ENCODE measurements around the gene SMYD2.

SMYD2 gene

GRCh38 chr1:214255509-214255908 lies 25.4 kb upstream of the SMYD2 start:
- H3K4me1 ChIP-seq (ENCODE audit: insufficient read depth, low read length) = no peaks in the 10 kb centered on the region
- H3K27ac ChIP-seq (ENCODE audit: low read length) = no peak overlapping the region
- no peaks in the 10 kb centered on the region for H3K9me3 ChIP-seq (ENCODE audit: insufficient read depth, low read depth, low read length)
- no peaks in the 10 kb centered on the region for H3K36me3 ChIP-seq (ENCODE audit: insufficient read depth, low read depth, low read length)
- no peak overlapping the region for H3K4me3 ChIP-seq (ENCODE audit: low read length)
- H3K27me3 ChIP-seq (ENCODE audit: insufficient read depth, low read length) = no peaks in the 10 kb centered on the region
- no peak overlapping the region for H3K9ac ChIP-seq (ENCODE audit: low read depth, low read length)

- H3K4me3 ChIP-seq (ENCODE audit: low read length) = no peak overlapping the region
- no peak overlapping the region for H3K9ac ChIP-seq (ENCODE audit: low read depth, low read length)
- H3K9me3 ChIP-seq (ENCODE audit: insufficient read depth, low read depth, low read length) = no peaks in the 10 kb centered on the region
- no peak overlapping the region for H3K27ac ChIP-seq (ENCODE audit: low read length)
- H3K27me3 ChIP-seq (ENCODE audit: insufficient read depth, low read length) = no peaks in the 10 kb centered on the region
- H3K4me1 ChIP-seq (ENCODE audit: insufficient read depth, low read length) = peaks cover 5% of the 10 kb centered on the region; the same call in 1 of the 2 replicates
- no peaks in the 10 kb centered on the region for H3K36me3 ChIP-seq (ENCODE audit: insufficient read depth, low read depth, low read length)
Measured at GRCh38 chr1:214259353-214259977, 21.5 kb upstream of the SMYD2 start.

GRCh38 chr1:214260561-214261205 lies 20.3 kb upstream of the SMYD2 start:
- Histone ChIP-seq H3K4me3 (ENCODE audit: low read length) (no peak overlapping the region), H3K36me3 (ENCODE audit: insufficient read depth, low read depth, low read length) (no peaks in the 10 kb centered on the region), H3K27me3 (ENCODE audit: insufficient read depth, low read length) (no peaks in the 10 kb centered on the region), H3K9ac (ENCODE audit: low read depth, low read length) (no peak overlapping the region), H3K9me3 (ENCODE audit: insufficient read depth, low read depth, low read length) (no peaks in the 10 kb centered on the region), H3K4me1 (ENCODE audit: insufficient read depth, low read length) (peaks cover 5% of the 10 kb centered on the region; the same call in 1 of the 2 replicates), H3K27ac (ENCODE audit: low read length) (no peak overlapping the region)

- Histone ChIP-seq H3K36me3 (ENCODE audit: insufficient read depth, low read depth, low read length) (no peaks in the 10 kb centered on the region), H3K27me3 (ENCODE audit: insufficient read depth, low read length) (no peaks in the 10 kb centered on the region), H3K9me3 (ENCODE audit: insufficient read depth, low read depth, low read length) (no peaks in the 10 kb centered on the region), H3K4me1 (ENCODE audit: insufficient read depth, low read length) (peaks cover 5% of the 10 kb centered on the region; the same call in 1 of the 2 replicates), H3K27ac (ENCODE audit: low read length) (no peak overlapping the region), H3K9ac (ENCODE audit: low read depth, low read length) (no peak overlapping the region), H3K4me3 (ENCODE audit: low read length) (no peak overlapping the region)
Measured at GRCh38 chr1:214261206-214262123, 19.5 kb upstream of the SMYD2 start.

- no peaks in the 10 kb centered on the region for H3K9me3 ChIP-seq (ENCODE audit: insufficient read depth, low read depth, low read length)
- no peak overlapping the region for H3K4me3 ChIP-seq (ENCODE audit: low read length)
- H3K27ac ChIP-seq (ENCODE audit: low read length) = no peak overlapping the region
- no peak overlapping the region for H3K9ac ChIP-seq (ENCODE audit: low read depth, low read length)
- H3K27me3 ChIP-seq (ENCODE audit: insufficient read depth, low read length) = no peaks in the 10 kb centered on the region
- H3K4me1 ChIP-seq (ENCODE audit: insufficient read depth, low read length) = peaks cover 5% of the 10 kb centered on the region; the same call in 1 of the 2 replicates
- H3K36me3 ChIP-seq (ENCODE audit: insufficient read depth, low read depth, low read length) = no peaks in the 10 kb centered on the region
Measured at GRCh38 chr1:214264196-214264595, 16.8 kb upstream of the SMYD2 start.

- no peak overlapping the region for H3K27ac ChIP-seq (ENCODE audit: low read length)
- no peak overlapping the region for H3K9ac ChIP-seq (ENCODE audit: low read depth, low read length)
- no peaks in the 10 kb centered on the region for H3K27me3 ChIP-seq (ENCODE audit: insufficient read depth, low read length)
- H3K9me3 ChIP-seq (ENCODE audit: insufficient read depth, low read depth, low read length) = no peaks in the 10 kb centered on the region
- peaks cover 5% of the 10 kb centered on the region; the same call in 1 of the 2 replicates for H3K4me1 ChIP-seq (ENCODE audit: insufficient read depth, low read length)
- no peak overlapping the region for H3K4me3 ChIP-seq (ENCODE audit: low read length)
- H3K36me3 ChIP-seq (ENCODE audit: insufficient read depth, low read depth, low read length) = no peaks in the 10 kb centered on the region
Measured at GRCh38 chr1:214264976-214265375, 16.0 kb upstream of the SMYD2 start.

GRCh38 chr1:214270097-214270650 lies 10.8 kb upstream of the SMYD2 start:
- Histone ChIP-seq H3K4me3 (ENCODE audit: low read length) (no peak overlapping the region), H3K36me3 (ENCODE audit: insufficient read depth, low read depth, low read length) (no peaks in the 10 kb centered on the region), H3K9me3 (ENCODE audit: insufficient read depth, low read depth, low read length) (no peaks in the 10 kb centered on the region), H3K9ac (ENCODE audit: low read depth, low read length) (no peak overlapping the region), H3K27ac (ENCODE audit: low read length) (no peak overlapping the region), H3K27me3 (ENCODE audit: insufficient read depth, low read length) (no peaks in the 10 kb centered on the region), H3K4me1 (ENCODE audit: insufficient read depth, low read length) (no peaks in the 10 kb centered on the region)

GRCh38 chr1:214271174-214271858 lies 9.6 kb upstream of the SMYD2 start:
- Histone ChIP-seq H3K9ac (ENCODE audit: low read depth, low read length) (no peak overlapping the region), H3K36me3 (ENCODE audit: insufficient read depth, low read depth, low read length) (no peaks in the 10 kb centered on the region), H3K4me1 (ENCODE audit: insufficient read depth, low read length) (no peaks in the 10 kb centered on the region), H3K9me3 (ENCODE audit: insufficient read depth, low read depth, low read length) (no peaks in the 10 kb centered on the region), H3K4me3 (ENCODE audit: low read length) (no peak overlapping the region), H3K27ac (ENCODE audit: low read length) (no peak overlapping the region), H3K27me3 (ENCODE audit: insufficient read depth, low read length) (no peaks in the 10 kb centered on the region)

GRCh38 chr1:214271995-214272731 lies 8.8 kb upstream of the SMYD2 start:
- Histone ChIP-seq H3K27me3 (ENCODE audit: insufficient read depth, low read length) (no peaks in the 10 kb centered on the region), H3K27ac (ENCODE audit: low read length) (no peak overlapping the region), H3K9me3 (ENCODE audit: insufficient read depth, low read depth, low read length) (no peaks in the 10 kb centered on the region), H3K4me1 (ENCODE audit: insufficient read depth, low read length) (peaks cover under 1% of the 10 kb centered on the region; the same call in 1 of the 2 replicates), H3K9ac (ENCODE audit: low read depth, low read length) (no peak overlapping the region), H3K4me3 (ENCODE audit: low read length) (no peak overlapping the region), H3K36me3 (ENCODE audit: insufficient read depth, low read depth, low read length) (no peaks in the 10 kb centered on the region)

GRCh38 chr1:214272964-214273533 lies 7.9 kb upstream of the SMYD2 start:
- H3K27ac ChIP-seq (ENCODE audit: low read length) = no peak overlapping the region
- peaks cover 6% of the 10 kb centered on the region; the same call in 1 of the 2 replicates for H3K4me1 ChIP-seq (ENCODE audit: insufficient read depth, low read length)
- no peak overlapping the region for H3K4me3 ChIP-seq (ENCODE audit: low read length)
- H3K9me3 ChIP-seq (ENCODE audit: insufficient read depth, low read depth, low read length) = no peaks in the 10 kb centered on the region
- H3K9ac ChIP-seq (ENCODE audit: low read depth, low read length) = no peak overlapping the region
- H3K36me3 ChIP-seq (ENCODE audit: insufficient read depth, low read depth, low read length) = no peaks in the 10 kb centered on the region
- peaks cover 1% of the 10 kb centered on the region; the same call in 1 of the 2 replicates for H3K27me3 ChIP-seq (ENCODE audit: insufficient read depth, low read length)

All from iPS-20b (cell line).